Right lobe of liver (tissue), 6 donors: ENCODE results near the gene CPM. TPM values are rescaled to one million over a fixed set of nuclear protein-coding genes. Genes with fewer than 3 reads are reported as not detected.

Experiments
- ATAC-seq, 4 donors: fragments of 200-7000 bp; cut with Tn5 transposase; one replicate each; pipeline ENCODE4 v1.9.1; 2020; ENCODE audit warnings: mild to moderate bottlenecking in 4 of 4, moderate library complexity in 4 of 4
- DNase-seq, 3 donors: peaks; one replicate each; pipeline ENCODE4 v3.0.0-alpha.2; 2020
- H3K27ac ChIP-seq, 3 donors: fragments of 200-600 bp; one replicate each; pipeline ENCODE4 v1.8.0; 2022
- H3K27me3 ChIP-seq, 2 donors: fragments of 200-600 bp; one replicate each; pipeline ENCODE4 v1.8.0; 2022
- H3K36me3 ChIP-seq, 4 donors: fragments of 200-600 bp; sonication (generic) in 1 of 4; one replicate each; pipeline versions ENCODE4 v1.5.1 to v1.8.0; 2017 to 2022; ENCODE audit warnings: control low read depth in 1 of 4
- H3K4me1 ChIP-seq, 4 donors: fragments of 200-600 bp; sonication (generic) in 1 of 4; one replicate each; pipeline versions ENCODE4 v1.5.1 to v1.8.0; 2017 to 2022; ENCODE audit warnings: control low read depth in 1 of 4
- H3K4me3 ChIP-seq, 3 donors: fragments of 200-600 bp; one replicate each; pipeline ENCODE4 v1.8.0; 2022
- H3K9me3 ChIP-seq, 4 donors: fragments of 200-600 bp; sonication (generic) in 1 of 4; one replicate each; pipeline versions ENCODE4 v1.5.1 to v1.8.0; 2017 to 2022; ENCODE audit warnings: control low read depth in 1 of 4
- POLR2A ChIP-seq: fragments of 450-650 bp; IDR thresholded peaks from one replicate; pipeline ENCODE4 v1.6.1; 2017; ENCODE audit warnings: antibody characterized with exemption, mild to moderate bottlenecking
- WGBS: methylation state at CpG from one replicate; pipeline ENCODE4 v1.1.6; 2018; ENCODE audit warnings: low coverage, low lambda C conversion rate; ENCODE audit not compliant: insufficient coverage; ENCODE audit errors: missing lambda C conversion rate; 5-methylcytosine and 5-hydroxymethylcytosine counted together
- intact Hi-C, 2 donors: fragments of 100-400 bp; cut with DNase I; formaldehyde crosslinking; loops; one replicate each; pipeline versions ENCODE4 v1.11.2 to v1.14.1; 2022
- total RNA-seq, 6 experiments: library from RNA; depleted of rRNA in 2 of 6; stranded (reverse); fragments of >200 nt in 2 of 6; fragmentation: NEBNext Ultra II Directional in 3 of 6; extraction: Animal tissue kit (Norgen Biotek cat#: 25700) in 3 of 6; gene quantifications; one replicate each; pipeline versions ENCODE4 v1.1.0 to v1.2.4, GENCODE V29; 2016 to 2023
- TF ChIP-seq, protein P1 (sequence below), 4 donors: fragments of 200-600 bp in 3 of 4; fragments of 450-650 bp in 1 of 4; IDR thresholded peaks; one replicate each; pipeline versions ENCODE4 v1.5.1 to v1.8.0; 2016 to 2022; ENCODE audit warnings: antibody characterized with exemption in 4 of 4, mild to moderate bottlenecking in 2 of 4
- donor health status: DM: no; HTN: yes; CAD: no.
- donor health status: DM: no; HTN: no; CAD: no.
- donor health status: DM: no; HTN: no; CAD: no.
- donor health status: DM: no; HTN: yes; CAD: no.
- donor health status: DM: no; HTN: yes; CAD: no.

CPM gene
- total RNA-seq, 6 experiments from 2014 or later = 34.6 to 91.6 (median 50.0) TPM

DNA sequence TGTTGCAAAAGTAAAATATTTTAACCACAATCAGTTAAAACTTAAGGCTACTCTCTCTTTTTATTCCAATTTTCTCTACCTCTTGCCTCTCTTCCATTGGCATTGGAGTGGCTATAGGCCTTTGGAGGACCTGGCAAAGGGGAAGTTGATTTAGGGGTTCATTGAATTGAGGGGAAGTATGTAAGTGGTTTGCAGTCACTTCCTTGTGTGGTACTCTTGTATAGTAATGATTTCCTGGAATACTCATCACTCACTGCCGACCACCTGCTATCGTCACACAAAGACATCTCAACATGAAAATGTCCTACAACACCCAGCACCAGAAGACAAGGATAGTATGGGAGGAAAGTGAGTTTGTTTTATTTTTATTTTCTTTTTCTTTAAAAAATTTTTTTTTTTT, 45.7 kb upstream of the CPM start:
- Histone ChIP-seq H3K27me3 (no peaks in the 10 kb centered on the region), H3K9me3 (no peaks in the 10 kb centered on the region), H3K4me1 (peaks cover 0 to 31% (median 14%) of the 10 kb centered on the region in 4 donors), H3K4me3 (no peak overlapping the region), H3K36me3 (no peaks in the 10 kb centered on the region), H3K27ac (peak overlapping the region in 1 of 3 donors; percentile 7)
- TF ChIP-seq, protein P1, sequence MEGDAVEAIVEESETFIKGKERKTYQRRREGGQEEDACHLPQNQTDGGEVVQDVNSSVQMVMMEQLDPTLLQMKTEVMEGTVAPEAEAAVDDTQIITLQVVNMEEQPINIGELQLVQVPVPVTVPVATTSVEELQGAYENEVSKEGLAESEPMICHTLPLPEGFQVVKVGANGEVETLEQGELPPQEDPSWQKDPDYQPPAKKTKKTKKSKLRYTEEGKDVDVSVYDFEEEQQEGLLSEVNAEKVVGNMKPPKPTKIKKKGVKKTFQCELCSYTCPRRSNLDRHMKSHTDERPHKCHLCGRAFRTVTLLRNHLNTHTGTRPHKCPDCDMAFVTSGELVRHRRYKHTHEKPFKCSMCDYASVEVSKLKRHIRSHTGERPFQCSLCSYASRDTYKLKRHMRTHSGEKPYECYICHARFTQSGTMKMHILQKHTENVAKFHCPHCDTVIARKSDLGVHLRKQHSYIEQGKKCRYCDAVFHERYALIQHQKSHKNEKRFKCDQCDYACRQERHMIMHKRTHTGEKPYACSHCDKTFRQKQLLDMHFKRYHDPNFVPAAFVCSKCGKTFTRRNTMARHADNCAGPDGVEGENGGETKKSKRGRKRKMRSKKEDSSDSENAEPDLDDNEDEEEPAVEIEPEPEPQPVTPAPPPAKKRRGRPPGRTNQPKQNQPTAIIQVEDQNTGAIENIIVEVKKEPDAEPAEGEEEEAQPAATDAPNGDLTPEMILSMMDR (IDR thresholded peaks at IDR 0.05) = no peak
- no peak for TF ChIP-seq POLR2A
- intact Hi-C loops = no loop called here
- ATAC-seq (no peak), DNase-seq (no peak)
- 68% methylated on average over 2 of the region's 2 CpGs for WGBS

DNA sequence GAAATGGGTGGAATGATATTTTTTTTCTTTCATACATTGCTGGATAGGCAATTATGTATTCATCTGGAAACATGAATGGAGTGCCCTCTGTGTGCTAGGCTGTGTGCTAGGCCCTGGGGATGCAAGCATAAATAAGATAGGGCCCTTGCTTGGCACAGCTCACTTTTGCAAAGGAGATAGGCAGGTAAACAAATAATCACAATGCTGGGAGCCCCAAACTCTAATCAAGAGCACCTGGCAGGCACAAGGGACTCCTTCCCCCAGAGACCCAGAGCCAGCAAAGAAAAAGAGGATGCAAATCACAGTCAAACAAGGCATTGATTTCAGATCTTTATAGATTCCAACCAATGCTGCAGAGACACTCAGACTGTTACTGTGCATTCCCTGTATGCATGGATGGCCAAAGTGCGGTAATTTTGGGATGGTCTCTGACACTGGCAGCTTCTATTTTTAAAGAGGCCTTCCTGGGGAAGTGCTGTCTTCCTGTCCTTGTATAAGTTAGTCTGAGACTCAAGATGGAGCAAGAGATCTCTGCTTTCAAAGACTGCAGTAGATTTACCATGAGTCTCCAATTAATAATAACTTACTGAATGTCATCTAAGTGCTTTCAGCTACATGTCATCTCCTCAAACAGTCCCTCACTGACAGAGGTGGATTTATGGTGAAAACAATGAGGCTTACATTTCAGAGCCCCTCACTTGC, 45.1 kb upstream of the CPM start:
- intact Hi-C loops = no loop called here
- DNase-seq = no peak
- Histone ChIP-seq H3K27me3 (no peaks in the 10 kb centered on the region), H3K27ac (peak overlapping the region; percentile 7 to 75 (median 46)), H3K4me1 (peaks cover 0 to 35% (median 14%) of the 10 kb centered on the region in 4 donors), H3K9me3 (no peaks in the 10 kb centered on the region), H3K36me3 (no peaks in the 10 kb centered on the region), H3K4me3 (no peak overlapping the region)
- no CpG with 5 or more reads among the region's 1 CpG for WGBS
- TF ChIP-seq, protein P1 (IDR thresholded peaks at IDR 0.05) = no peak
- no peak for TF ChIP-seq POLR2A
- peak in 1 of 4 donors; percentile 34 for ATAC-seq

DNA sequence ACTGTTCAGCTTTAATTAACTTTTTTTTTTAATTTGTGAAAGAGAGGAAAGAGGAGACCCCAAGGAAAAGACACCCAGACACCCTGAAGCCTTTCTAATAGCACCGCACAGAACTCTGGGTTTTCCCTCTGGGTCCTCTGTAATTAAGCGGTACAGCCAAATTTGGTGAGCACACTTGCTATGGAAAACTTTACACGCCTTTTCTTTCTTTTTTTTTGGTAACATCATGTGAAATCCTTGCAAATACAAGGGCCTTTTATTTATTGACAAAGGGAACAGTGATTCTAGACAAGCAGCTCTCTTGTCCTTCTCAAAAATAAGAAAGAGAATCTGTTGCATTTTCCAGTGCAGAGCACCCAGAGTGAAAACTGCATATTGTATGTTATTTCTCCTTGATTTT, 44.4 kb upstream of the CPM start:
- Histone ChIP-seq H3K4me1 (peaks cover 0 to 40% (median 14%) of the 10 kb centered on the region in 4 donors), H3K4me3 (no peak overlapping the region), H3K36me3 (no peaks in the 10 kb centered on the region), H3K27me3 (no peaks in the 10 kb centered on the region), H3K27ac (peak overlapping the region in 2 of 3 donors; percentile 46 to 75), H3K9me3 (no peaks in the 10 kb centered on the region)
- intact Hi-C loops = no loop called here
- DNase-seq (no peak), ATAC-seq (no peak)
- 42% methylated on average over 3 of the region's 3 CpGs for WGBS
- TF ChIP-seq POLR2A = no peak
- TF ChIP-seq, protein P1 (IDR thresholded peaks at IDR 0.05) = no peak

DNA sequence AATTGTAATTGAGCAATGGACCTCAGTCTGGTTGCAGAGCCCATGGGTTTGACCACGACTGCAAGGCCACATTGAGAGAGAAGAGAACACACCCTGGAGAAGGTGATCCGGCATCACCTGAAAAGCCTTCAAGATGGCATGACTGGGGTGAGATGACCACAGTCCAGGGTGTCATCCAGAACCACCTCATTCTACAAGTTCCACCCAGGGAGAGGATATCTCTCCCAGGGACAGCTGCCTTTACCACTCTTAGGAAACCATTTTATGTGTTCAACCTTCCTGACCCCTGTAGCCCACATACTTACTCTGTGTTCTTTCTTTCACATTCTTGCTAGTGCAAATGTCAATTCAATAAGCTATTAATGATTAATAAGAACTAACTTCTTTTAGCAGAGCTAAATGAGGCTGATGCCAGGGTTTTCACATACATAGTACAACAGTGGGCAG, 43.4 kb upstream of the CPM start:
- intact Hi-C loops = no loop called here
- ATAC-seq (peak; percentile 69 to 86 (median 80)), DNase-seq (peak in 1 of 3 donors; percentile 57)
- no peaks in the 10 kb centered on the region for H3K9me3 ChIP-seq
- WGBS = 34% methylated on average over 2 of the region's 2 CpGs
- H3K36me3 ChIP-seq = no peaks in the 10 kb centered on the region
- H3K4me1 ChIP-seq = peaks cover 0 to 40% (median 14%) of the 10 kb centered on the region in 4 donors
- H3K27me3 ChIP-seq = no peaks in the 10 kb centered on the region
- no peak for TF ChIP-seq POLR2A
- TF ChIP-seq, protein P1 (IDR thresholded peaks at IDR 0.05) = no peak
- no peak overlapping the region for H3K4me3 ChIP-seq
- H3K27ac ChIP-seq = peak overlapping the region in 2 of 3 donors; percentile 46 to 75
